ENCODE data around the gene HLA-DMB.

DNA sequence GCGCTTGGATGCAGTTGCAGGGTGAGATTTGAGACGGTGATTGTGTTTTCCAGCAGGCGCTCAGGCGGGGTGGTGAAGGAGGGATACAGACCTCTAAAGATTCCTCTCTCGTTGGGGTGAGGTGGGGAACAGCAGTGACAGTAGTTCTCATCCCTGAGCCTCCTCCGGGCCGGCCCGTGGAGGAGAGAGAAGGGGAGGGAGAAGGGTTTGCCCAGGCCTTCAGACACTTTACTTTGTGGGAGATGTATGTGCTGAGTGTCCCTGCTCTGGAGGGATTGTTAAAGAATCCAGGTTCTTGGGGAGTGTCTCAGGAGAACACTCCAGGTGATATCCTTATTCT is 45.9 kb downstream of the HLA-DMB start:
- no peak for TF ChIP-seq GATA3 (IDR thresholded peaks at IDR 0.05; ENCODE audit: low read depth, low read length)
- TF ChIP-seq GATA2 (IDR thresholded peaks at IDR 0.05; ENCODE audit: low read depth, low read length): no peak
